GM12891 (cell line): ENCODE results near the gene ATRNL1.

ENCODE experiments used
- POLR2A ChIP-seq: IDR thresholded peaks from 2 replicates; pipeline ENCODE4 v1.6.1; 2011; ENCODE audit warnings: low read depth, low read length, control low read depth
- POLR2AphosphoS5 ChIP-seq: IDR thresholded peaks from 2 replicates; pipeline ENCODE4 v1.6.1; 2011; ENCODE audit warnings: low read depth, low read length, control low read depth
- TAF1 ChIP-seq: IDR thresholded peaks from 2 replicates; pipeline ENCODE4 v1.6.1; 2011; ENCODE audit warnings: low read depth, low read length, control low read depth

DNA sequence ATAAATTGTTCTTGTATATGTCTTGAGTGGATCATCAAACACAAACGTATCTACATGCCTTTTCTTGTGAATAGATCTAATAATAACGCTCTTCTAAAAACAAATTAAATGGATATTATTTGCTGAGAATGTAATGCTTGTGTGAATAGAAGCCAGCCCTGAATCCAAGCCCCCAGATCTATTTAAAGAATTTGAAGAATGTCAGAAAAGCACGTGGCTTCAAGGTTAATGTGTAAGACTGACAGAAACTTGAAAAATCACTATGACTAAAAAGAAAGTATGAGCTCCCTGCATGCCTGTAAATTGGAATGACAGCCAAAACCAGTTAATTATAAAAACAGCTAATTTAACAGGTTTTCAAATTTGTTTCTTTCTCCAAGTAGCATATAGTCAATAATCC lies 43.2 kb upstream of the ATRNL1 start:
- TF ChIP-seq POLR2A, result no peak
- no peak for TF ChIP-seq POLR2AphosphoS5
- TF ChIP-seq TAF1, result no peak
